Fibroblast of lung (primary cell): Measurements from ENCODE around the gene LRP8. TPM values are rescaled to one million over a fixed set of nuclear protein-coding genes. Genes with fewer than 3 reads are reported as not detected.

ENCODE experiments used
- DNase-seq, 2 donors: peaks; one replicate each; pipeline versions ENCODE4 v3.0.0 to v3.0.0-alpha.2; 2010; ENCODE audit warnings: low read depth in 2 of 2
- H2AFZ ChIP-seq: 2 replicates; pipeline ENCODE4 v1.5.1; 2012; ENCODE audit warnings: low read length, control low read depth, inconsistent platforms
- H3K27ac ChIP-seq: 2 replicates; pipeline ENCODE4 v1.5.1; 2011; ENCODE audit warnings: low read length, control low read depth; ENCODE audit not compliant: insufficient read depth
- H3K27me3 ChIP-seq: 2 replicates; pipeline ENCODE4 v1.5.1; 2011; ENCODE audit warnings: mild to moderate bottlenecking, low read length; ENCODE audit not compliant: control insufficient read depth, insufficient read depth
- H3K36me3 ChIP-seq: 2 replicates; pipeline ENCODE4 v1.5.1; 2011; ENCODE audit warnings: low read length; ENCODE audit not compliant: control insufficient read depth, insufficient read depth
- H3K4me1 ChIP-seq: 2 replicates; pipeline ENCODE4 v1.5.1; 2011; ENCODE audit warnings: low read length; ENCODE audit not compliant: control insufficient read depth, insufficient read depth; ENCODE audit errors: extremely low read depth
- H3K4me2 ChIP-seq: 2 replicates; pipeline ENCODE4 v1.5.1; 2011; ENCODE audit warnings: low read length, control low read depth; ENCODE audit not compliant: insufficient read depth; ENCODE audit errors: extremely low read depth
- H3K4me3 ChIP-seq, 4 experiments: fragments of 200-600 bp in 1 of 4; sonication (generic) in 1 of 4; replicated peaks in 1 of 4; 2 replicates each; pipeline ENCODE4 v1.5.1; 2011 to 2016; ENCODE audit warnings: low read length in 4 of 4, low read depth in 3 of 4, mild to moderate bottlenecking in 3 of 4, control low read depth in 2 of 4, inconsistent platforms in 1 of 4, mixed read lengths in 1 of 4; ENCODE audit not compliant: insufficient read depth in 1 of 4; ENCODE audit errors: control extremely low read depth in 1 of 4
- H3K79me2 ChIP-seq: 2 replicates; pipeline ENCODE4 v1.5.1; 2012; ENCODE audit warnings: mild to moderate bottlenecking, low read length, inconsistent platforms; ENCODE audit not compliant: control insufficient read depth, insufficient read depth
- H3K9ac ChIP-seq: 2 replicates; pipeline ENCODE4 v1.5.1; 2011; ENCODE audit warnings: mild to moderate bottlenecking, low read length, control low read depth; ENCODE audit not compliant: insufficient read depth
- H3K9me3 ChIP-seq: 2 replicates; pipeline ENCODE4 v1.5.1; 2012; ENCODE audit warnings: low read depth, low read length; ENCODE audit not compliant: control insufficient read depth, insufficient read depth
- H4K20me1 ChIP-seq: 2 replicates; pipeline ENCODE4 v1.5.1; 2011; ENCODE audit warnings: low read length; ENCODE audit not compliant: control insufficient read depth, insufficient read depth; ENCODE audit errors: extremely low read depth
- EZH2 ChIP-seq: IDR thresholded peaks from 2 replicates; pipeline ENCODE4 v1.5.1; 2012; ENCODE audit warnings: low read length, control low read depth, mild to moderate bottlenecking; ENCODE audit errors: missing control alignments
- polyA plus RNA-seq, 2 donors: library from polyadenylated mRNA; depleted of rRNA in 1 of 2; stranded (reverse) in 1 of 2; unstranded in 1 of 2; fragments of >200 nt; gene quantifications; 2 replicates each; pipeline ENCODE4 v1.2.1, GENCODE V29; 2011 to 2012; ENCODE audit warnings: missing spikeins in 1 of 2
- total RNA-seq: library from RNA; depleted of rRNA; stranded (reverse); fragments of >200 nt; gene quantifications from 2 replicates; pipeline ENCODE4 v1.2.1, GENCODE V29; 2014
- TF ChIP-seq, protein P1 (sequence below), 2 donors: IDR thresholded peaks in 1 of 2; conservative IDR thresholded peaks in 1 of 2; 1 replicate in 1 of 2; 2 replicates in 1 of 2; pipeline ENCODE4 v1.5.1; 2011 to 2012; ENCODE audit warnings: low read length in 2 of 2, control low read depth in 1 of 2, inconsistent platforms in 1 of 2, low read depth in 1 of 2, mild to moderate bottlenecking in 1 of 2

LRP8 gene
- total and polyA plus RNA-seq, 2 donors (not counting 1 experiment from before 2014, with no cell fraction given) = 8.4 to 10.3 TPM

DNA sequence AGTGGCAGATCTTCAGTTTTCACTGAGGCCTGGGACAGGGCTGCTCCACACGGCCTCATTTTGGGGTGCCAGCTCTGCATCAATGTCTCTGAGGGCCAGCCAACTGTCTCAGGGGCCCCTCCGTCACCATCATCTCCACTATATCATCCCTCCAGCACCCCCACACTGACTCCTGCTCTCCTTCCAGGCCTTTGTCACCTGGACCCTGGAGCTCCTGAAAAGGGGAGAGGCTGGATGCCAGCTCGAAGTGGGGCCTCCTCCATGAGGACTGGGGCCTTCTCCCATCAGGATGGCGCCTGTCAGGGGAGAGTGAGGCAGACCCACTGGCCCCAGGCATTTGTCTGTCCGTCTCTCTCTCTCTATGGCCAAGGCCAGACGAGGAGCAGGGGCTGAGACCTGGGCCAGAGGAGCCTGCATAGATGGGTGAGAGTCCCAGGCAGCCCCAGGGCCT lies 44.7 kb upstream of the LRP8 start:
- no peak overlapping the region for H3K4me2 ChIP-seq
- no peaks in the 10 kb centered on the region for H3K4me1 ChIP-seq
- H3K9me3 ChIP-seq = no peaks in the 10 kb centered on the region
- no peak overlapping the region for H2AFZ ChIP-seq
- no peaks in the 10 kb centered on the region for H4K20me1 ChIP-seq
- DNase-seq = no peak
- no peak overlapping the region for H3K27ac ChIP-seq
- H3K79me2 ChIP-seq = no peaks in the 10 kb centered on the region
- TF ChIP-seq, protein P1, sequence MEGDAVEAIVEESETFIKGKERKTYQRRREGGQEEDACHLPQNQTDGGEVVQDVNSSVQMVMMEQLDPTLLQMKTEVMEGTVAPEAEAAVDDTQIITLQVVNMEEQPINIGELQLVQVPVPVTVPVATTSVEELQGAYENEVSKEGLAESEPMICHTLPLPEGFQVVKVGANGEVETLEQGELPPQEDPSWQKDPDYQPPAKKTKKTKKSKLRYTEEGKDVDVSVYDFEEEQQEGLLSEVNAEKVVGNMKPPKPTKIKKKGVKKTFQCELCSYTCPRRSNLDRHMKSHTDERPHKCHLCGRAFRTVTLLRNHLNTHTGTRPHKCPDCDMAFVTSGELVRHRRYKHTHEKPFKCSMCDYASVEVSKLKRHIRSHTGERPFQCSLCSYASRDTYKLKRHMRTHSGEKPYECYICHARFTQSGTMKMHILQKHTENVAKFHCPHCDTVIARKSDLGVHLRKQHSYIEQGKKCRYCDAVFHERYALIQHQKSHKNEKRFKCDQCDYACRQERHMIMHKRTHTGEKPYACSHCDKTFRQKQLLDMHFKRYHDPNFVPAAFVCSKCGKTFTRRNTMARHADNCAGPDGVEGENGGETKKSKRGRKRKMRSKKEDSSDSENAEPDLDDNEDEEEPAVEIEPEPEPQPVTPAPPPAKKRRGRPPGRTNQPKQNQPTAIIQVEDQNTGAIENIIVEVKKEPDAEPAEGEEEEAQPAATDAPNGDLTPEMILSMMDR (conservative IDR thresholded peaks at IDR 0.05 in 1 of 2, IDR thresholded peaks at IDR 0.05 in 1 of 2; ENCODE audit: low read depth in 1 of 2, low read length in 2 of 2) = no peak
- no peak for TF ChIP-seq EZH2
- H3K4me3 ChIP-seq = no peak overlapping the region
- H3K27me3 ChIP-seq = peaks cover 6% of the 10 kb centered on the region
- H3K9ac ChIP-seq = no peak overlapping the region
- H3K36me3 ChIP-seq = no peaks in the 10 kb centered on the region

DNA sequence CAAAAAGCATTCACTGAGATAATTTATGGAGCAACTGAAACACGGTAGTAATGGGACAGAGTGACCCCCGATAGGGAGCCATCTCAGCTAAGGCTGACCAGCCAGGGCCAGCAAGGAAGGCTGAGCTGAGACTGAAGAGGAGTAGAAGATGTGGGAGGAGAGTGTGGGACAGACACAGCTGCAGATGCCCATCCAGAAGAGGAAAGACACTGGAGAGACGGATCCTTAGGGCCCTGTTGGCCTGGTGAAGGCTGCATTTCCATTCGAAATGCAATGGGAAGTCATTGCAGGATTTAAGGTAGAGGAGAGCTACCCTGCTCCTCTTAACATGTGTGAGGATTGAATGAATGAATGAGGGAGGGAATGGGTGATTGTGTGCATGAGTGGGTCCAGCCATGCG lies 44.0 kb upstream of the LRP8 start:
- Histone ChIP-seq H3K4me2 (no peak overlapping the region), H3K9ac (no peak overlapping the region), H3K27me3 (peaks cover 10% of the 10 kb centered on the region), H3K4me3 (no peak overlapping the region), H2AFZ (no peak overlapping the region), H3K36me3 (no peaks in the 10 kb centered on the region), H3K9me3 (no peaks in the 10 kb centered on the region), H3K79me2 (no peaks in the 10 kb centered on the region), H3K27ac (no peak overlapping the region), H3K4me1 (no peaks in the 10 kb centered on the region), H4K20me1 (no peaks in the 10 kb centered on the region)
- DNase-seq = no peak
- TF ChIP-seq, protein P1 (conservative IDR thresholded peaks at IDR 0.05 in 1 of 2, IDR thresholded peaks at IDR 0.05 in 1 of 2; ENCODE audit: low read depth in 1 of 2, low read length in 2 of 2) = no peak
- no peak for TF ChIP-seq EZH2

DNA sequence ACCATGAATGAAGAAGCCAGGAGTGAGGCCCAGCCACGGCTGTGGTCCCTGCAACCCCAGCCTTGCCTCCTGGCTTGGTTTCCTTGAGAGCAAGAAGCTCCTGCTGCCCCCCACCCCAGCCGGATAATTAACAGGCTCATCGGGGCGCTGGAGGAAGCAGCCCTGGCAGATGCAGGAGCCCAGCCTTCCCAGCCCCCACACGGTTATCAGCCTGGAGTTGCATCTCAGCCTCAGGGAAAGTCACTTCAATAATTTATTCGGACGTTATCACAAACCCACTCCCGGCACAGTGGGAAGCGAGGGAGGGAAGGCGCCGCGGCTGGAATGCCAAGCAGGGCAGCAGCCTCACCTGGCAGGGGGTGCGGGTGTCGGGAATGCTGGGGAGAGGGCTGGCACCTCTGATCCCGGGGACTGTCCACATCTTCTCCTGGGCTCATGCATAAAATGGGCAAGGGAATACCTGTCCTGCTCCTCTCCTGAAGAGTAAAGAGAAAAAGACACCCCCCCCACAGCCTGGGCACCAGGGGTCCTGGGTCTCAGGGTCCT lies 43.3 kb upstream of the LRP8 start:
- DNase-seq = no peak
- Histone ChIP-seq H3K27me3 (peaks cover 10% of the 10 kb centered on the region), H3K9ac (no peak overlapping the region), H4K20me1 (no peaks in the 10 kb centered on the region), H3K27ac (no peak overlapping the region), H3K4me1 (no peaks in the 10 kb centered on the region), H3K4me3 (no peak overlapping the region), H3K4me2 (no peak overlapping the region), H3K9me3 (no peaks in the 10 kb centered on the region), H2AFZ (no peak overlapping the region), H3K36me3 (no peaks in the 10 kb centered on the region), H3K79me2 (no peaks in the 10 kb centered on the region)
- no peak for TF ChIP-seq EZH2
- TF ChIP-seq, protein P1 (conservative IDR thresholded peaks at IDR 0.05 in 1 of 2, IDR thresholded peaks at IDR 0.05 in 1 of 2; ENCODE audit: low read depth in 1 of 2, low read length in 2 of 2) = no peak
